ENCODE data around the gene DUSP16.

DUSP16 gene

GRCh38 chr12:12467688-12468261 is 94.9 kb downstream of the DUSP16 start:
- DNase-seq (ENCODE audit: low read depth) = peak; percentile 7

DNA sequence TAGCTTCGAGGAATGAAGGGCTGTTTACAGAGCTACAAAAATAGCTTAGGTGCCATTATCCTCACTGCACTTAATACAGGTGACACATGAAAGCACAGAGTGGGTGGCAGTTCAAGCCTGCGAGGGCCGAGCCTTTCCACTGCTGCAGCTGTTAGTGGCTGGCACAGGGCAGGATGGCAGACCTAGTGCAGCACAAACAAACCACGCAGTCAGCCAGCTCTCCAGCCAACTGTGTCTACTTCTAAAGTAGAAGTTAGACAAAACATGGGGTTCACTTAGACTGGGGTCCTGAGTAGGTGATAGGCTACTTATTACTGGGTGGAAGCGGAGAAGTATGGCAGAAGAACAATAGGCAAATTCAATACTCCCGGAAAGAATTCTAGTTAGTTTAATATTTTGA is 95.4 kb downstream of the DUSP16 start:
- DNase-seq (ENCODE audit: low read depth) = no peak

- DNase-seq (ENCODE audit: low read depth) = no peak
These were observed 96.5 kb downstream of the DUSP16 start for GRCh38 chr12:12466157-12466556.

GRCh38 chr12:12465522-12465921 is 97.1 kb downstream of the DUSP16 start:
- no peak for DNase-seq (ENCODE audit: low read depth)

GRCh38 chr12:12461923-12462315 is 100.7 kb downstream of the DUSP16 start:
- DNase-seq (ENCODE audit: low read depth) = no peak

GRCh38 chr12:12460935-12461922 is 101.4 kb downstream of the DUSP16 start:
- no peak for DNase-seq (ENCODE audit: low read depth)

GRCh38 chr12:12456637-12457036 is 106.0 kb downstream of the DUSP16 start:
- no peak for DNase-seq (ENCODE audit: low read depth)

- no peak for DNase-seq (ENCODE audit: low read depth)
These were observed 108.3 kb downstream of the DUSP16 start for GRCh38 chr12:12454315-12454714.

- no peak for DNase-seq (ENCODE audit: low read depth)
These were observed 109.0 kb downstream of the DUSP16 start for GRCh38 chr12:12453635-12454034.

DNA sequence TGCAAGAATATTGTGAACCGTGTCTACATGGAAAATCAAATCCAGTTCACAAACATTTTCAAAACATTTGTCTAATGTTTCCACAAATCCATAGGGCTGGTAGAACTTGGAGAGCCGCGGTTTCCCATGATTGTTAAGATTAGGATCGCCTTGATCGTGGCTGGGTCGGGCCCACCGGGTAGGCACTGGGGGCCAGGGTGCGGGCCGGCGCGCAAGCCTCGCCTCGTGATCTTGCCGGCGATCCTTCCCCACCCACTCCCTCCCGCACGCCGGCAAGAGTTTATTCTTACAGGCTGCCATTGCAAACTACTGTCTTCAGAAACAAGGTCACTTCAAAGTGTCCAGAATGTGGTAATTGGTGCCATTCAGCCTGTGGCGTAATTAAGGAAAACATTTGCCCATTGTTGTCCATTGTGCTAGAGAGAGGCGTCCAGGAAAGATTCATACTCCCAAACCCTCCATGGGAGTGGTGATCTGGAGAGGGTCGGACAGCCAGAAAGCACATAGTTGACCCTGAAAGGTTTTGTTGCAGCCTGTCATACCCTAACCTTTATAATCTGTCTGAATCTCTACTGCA is 110.2 kb downstream of the DUSP16 start:
- no peak for DNase-seq (ENCODE audit: low read depth)

DNA sequence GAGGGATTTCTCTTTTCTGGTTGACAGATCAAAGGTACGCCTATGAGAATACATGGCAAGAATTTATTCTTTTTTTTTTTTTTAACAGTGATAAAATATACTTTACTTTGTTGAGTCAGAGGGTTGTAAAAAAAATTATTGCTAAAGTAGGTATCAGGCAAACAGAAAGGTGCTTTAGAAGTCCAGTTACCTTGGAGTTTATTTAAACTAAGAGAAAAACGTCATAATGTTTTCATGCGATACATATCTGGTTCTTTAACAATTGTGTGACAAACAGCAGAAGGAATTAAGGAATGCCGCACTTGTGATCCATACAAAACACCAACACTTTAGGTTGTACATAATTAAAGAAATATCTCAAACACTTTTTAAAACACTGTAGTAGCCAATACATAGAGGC is 111.6 kb downstream of the DUSP16 start:
- no peak for DNase-seq (ENCODE audit: low read depth)

- no peak for DNase-seq (ENCODE audit: low read depth)
These were observed 112.6 kb downstream of the DUSP16 start for GRCh38 chr12:12450043-12450471.

DNA sequence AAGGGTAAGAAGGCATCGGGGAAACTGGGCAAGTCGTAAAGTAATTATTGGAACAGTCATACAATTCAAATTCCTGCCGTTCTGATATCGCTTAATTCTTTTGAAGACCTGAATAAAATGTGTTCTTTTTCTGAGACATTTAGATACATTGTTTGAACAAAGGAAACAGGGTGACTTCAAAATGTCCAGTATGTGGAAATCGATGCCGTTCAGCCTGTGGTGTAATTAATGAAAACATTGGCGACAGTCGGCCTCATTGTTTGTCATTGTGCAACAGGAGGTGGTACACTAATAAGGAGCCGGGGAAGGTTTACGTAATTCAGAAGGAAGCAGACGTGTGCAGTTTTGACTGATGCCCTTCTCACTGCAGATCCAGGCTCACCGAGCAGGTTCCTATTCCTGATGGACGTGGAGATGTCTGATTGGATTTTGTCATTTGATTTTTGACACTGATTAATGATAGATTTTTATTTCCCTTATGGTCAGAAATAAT is 113.1 kb downstream of the DUSP16 start:
- DNase-seq (ENCODE audit: low read depth) = no peak

GRCh38 chr12:12447837-12448236 is 114.8 kb downstream of the DUSP16 start:
- DNase-seq (ENCODE audit: low read depth) = no peak

GRCh38 chr12:12447236-12447635 is 115.4 kb downstream of the DUSP16 start:
- DNase-seq (ENCODE audit: low read depth) = peak; percentile 31

- DNase-seq (ENCODE audit: low read depth) = no peak
These were observed 115.9 kb downstream of the DUSP16 start for GRCh38 chr12:12446786-12447185.

DNA sequence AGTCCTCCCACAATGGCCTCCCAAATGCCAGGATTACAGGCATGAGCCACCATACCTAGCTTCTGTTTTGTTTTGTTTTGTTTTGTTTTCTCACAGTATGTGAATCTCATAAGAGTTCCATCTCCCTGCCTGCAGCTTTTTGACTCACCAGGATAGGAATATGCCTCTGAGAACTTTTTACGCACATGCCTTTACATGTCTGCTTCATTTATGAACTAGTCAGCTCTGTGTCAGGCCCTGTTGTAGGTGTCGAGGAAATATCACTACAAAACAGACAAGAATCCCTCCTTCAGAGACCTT is 116.8 kb downstream of the DUSP16 start:
- peak; percentile 23 for DNase-seq (ENCODE audit: low read depth)

- DNase-seq (ENCODE audit: low read depth) = no peak
These were observed 117.3 kb downstream of the DUSP16 start for GRCh38 chr12:12445165-12445881.

DNA sequence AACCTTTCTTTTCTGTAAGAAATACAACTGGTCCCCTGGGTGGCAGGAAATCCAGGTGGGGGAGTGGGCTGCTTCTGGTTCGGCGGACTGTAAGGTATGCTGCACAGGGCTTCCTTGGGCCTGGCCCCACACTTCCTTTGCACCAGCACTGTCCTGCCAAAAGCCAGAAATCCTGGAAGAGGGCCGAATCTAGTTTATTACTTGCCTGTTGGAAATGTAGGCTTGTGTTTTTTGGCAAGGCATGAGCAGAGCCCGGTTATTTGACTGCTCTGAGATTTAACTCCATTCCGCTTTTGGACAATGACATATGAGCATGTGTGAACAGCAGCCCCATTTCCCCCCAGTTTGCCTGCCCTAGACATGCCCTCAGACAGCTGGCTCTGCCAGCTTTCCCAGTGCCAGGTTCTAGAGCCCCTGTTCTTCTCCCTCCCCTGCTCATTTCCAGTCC is 119.2 kb downstream of the DUSP16 start:
- DNase-seq (ENCODE audit: low read depth) = no peak

GRCh38 chr12:12442548-12443071 is 120.1 kb downstream of the DUSP16 start:
- peak; percentile 74 for DNase-seq (ENCODE audit: low read depth)

DNA sequence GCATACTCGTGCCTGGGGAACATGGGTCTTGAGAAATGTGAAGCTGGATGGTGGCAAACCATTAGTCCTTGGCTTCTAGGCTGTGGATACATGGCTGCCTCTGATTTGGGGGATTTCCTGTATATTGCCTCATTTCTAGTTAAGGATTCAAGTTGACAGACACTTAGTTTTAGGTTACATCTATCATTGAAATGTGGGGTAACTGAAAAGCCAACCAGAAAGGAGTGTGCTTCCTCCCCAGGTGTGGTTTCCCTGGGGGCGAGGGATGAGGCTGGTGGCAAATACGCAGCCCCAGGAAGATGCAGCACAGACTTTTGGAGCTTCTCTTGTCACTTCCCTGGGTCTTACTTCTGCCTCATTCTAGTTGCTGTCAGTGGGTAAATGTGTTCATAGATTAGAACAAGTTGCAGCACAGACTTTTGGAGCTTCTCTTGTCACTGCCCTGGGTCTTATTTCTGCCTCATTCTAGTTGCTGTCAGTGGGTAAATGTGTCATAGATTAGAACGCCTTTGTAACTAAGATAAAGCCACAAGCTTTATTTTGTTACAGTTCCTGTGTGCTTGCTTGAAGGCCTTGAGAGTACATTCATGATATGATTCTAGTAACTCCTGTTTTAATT is 120.7 kb downstream of the DUSP16 start:
- peak; percentile 32 for DNase-seq (ENCODE audit: low read depth)

DNA sequence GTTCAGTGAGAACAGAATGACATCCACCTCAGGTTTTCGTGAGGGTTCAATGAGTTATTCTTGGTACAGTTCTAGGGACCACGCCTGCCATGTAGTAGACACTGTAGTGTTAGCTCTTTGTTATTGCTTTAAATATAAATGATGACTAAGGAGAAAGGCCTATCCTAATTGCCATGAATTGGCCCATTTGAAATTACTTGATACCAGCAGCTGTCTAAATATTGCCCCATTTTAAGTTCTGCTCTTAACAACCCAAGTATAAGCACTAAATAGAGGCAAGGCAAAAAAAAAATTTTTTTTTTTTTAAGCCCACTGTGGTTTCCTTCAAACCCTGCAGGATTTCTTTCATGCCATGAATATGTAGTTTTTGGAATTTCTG is 121.2 kb downstream of the DUSP16 start:
- no peak for DNase-seq (ENCODE audit: low read depth)
